ENCODE results near the gene REV3L. TPM values are rescaled to one million over a fixed set of nuclear protein-coding genes. Genes with fewer than 3 reads are reported as not detected.

REV3L gene
- total and polyA plus RNA-seq, 2 of the 13 experiments (the other 11 are each of a cell fraction or from before 2014, with no cell fraction given): 12.8 to 31.3 TPM

DNA sequence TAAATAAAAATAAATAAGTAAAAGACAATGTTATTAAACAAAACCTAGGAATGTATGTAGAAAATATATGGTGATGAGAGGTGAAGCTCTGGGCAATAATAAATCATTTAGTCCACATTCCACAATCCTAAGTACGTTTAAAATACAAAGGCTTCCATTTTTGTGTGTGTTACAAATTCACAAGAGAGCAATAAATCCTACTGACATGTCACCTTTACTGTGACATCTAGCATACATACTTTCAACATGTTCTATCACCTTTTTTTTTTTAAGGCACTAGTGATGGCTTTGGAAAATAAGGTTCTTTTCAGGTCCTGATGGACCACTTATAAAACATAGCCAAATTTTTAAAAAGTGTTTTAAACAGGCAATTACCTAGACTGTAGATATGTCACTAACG, 12.0 kb downstream of the REV3L start (continued):
- TF ChIP-seq TAF15 (IDR thresholded peaks at IDR 0.05; ENCODE audit: low read depth, low read length, poor library complexity, severe bottlenecking): no peak
- no peak for TF ChIP-seq SIN3A (IDR thresholded peaks at IDR 0.05; ENCODE audit: borderline replicate concordance, low read depth, low read length)
- no peak for TF ChIP-seq ZNF589 (CRISPR knock-in tag; conservative IDR thresholded peaks at IDR 0.05)
- TF ChIP-seq ZFAT (CRISPR knock-in tag; conservative IDR thresholded peaks at IDR 0.05): no peak

DNA sequence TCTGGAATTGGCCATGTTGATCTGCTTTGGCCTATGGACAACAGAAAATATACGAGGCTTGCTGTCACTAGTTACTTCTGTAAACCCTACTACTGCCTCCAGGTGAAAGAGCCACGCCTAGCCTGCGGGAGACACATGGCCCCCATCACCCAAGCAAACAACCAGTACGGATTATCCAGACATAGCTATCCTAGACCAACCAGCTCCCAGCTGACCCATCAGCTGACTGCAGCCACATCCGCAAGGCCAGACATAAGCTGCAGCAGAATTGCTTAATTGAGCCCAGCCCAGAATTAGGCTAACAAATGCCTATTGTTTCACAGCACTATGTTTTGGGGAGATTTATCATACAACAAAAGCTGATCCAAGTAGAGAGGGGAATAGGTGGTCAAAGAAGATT, 13.5 kb downstream of the REV3L start:
- 98% methylated on average over 5 of the region's 5 CpGs for WGBS (ENCODE audit: low lambda C conversion rate)
- no peak overlapping the region for H3K27ac ChIP-seq (ENCODE audit: extremely low read length, insufficient read depth, low read length)
- in situ Hi-C loops (cut with HindIII; ENCODE audit: extremely low pct_ligation_motif_present, low pct_unique_long_range_greater_than_20kb): no loop called here
- intact Hi-C loops (cut with micrococcal nuclease; ENCODE audit: unreplicated experiment): no loop called here
- ChIA-PET POLR2A (interaction anchor here (0.7 kb wide), 1 partner anchor 14 kb away, joined by 4 read pairs; the partner anchor contains the start of gene REV3L), CTCF (ENCODE audit: low intra/inter-chr PET ratio, low total read pairs) (no interaction called here)
- H4K20me1 ChIP-seq (ENCODE audit: insufficient read depth, low read length): no peaks in the 10 kb centered on the region; the same call in 1 of the 2 replicates
- H3K36me3 ChIP-seq (replicated peaks in 1 of 2; ENCODE audit: control insufficient read depth in 1 of 2, insufficient read depth in 2 of 2, low read length in 2 of 2): peaks cover 2 to 3% of the 10 kb centered on the region in 2 experiments; a peak in 2 of 5 replicates
- DNase-seq (ENCODE audit: low spot score) (no peak), ATAC-seq (peak; percentile 40; the same call in 2 of the 3 replicates), FAIRE-seq (no peak)
- H3K79me2 ChIP-seq (ENCODE audit: insufficient read depth, low read length): peaks cover 73% of the 10 kb centered on the region
- no peak overlapping the region for H3K4me2 ChIP-seq (ENCODE audit: low read depth, low read length)
- TF ChIP-seq SRSF4 (IDR thresholded peaks at IDR 0.05; ENCODE audit: low read depth, low read length, poor library complexity, severe bottlenecking) (no peak), RBM22 (optimal IDR thresholded peaks at IDR 0.05; ENCODE audit: low read length) (peak; percentile 66), PHF21A (CRISPR knock-in tag; IDR thresholded peaks at IDR 0.05) (no peak), EEA1 (CRISPR knock-in tag; IDR thresholded peaks at IDR 0.05; ENCODE audit: borderline replicate concordance) (no peak), ZNF260 (CRISPR knock-in tag; IDR thresholded peaks at IDR 0.05; ENCODE audit: borderline replicate concordance, low read depth) (no peak), RXRA (CRISPR knock-in tag; IDR thresholded peaks at IDR 0.05) (no peak), ZNF382 (CRISPR knock-in tag; IDR thresholded peaks at IDR 0.05; ENCODE audit: borderline replicate concordance) (no peak)
- TF ChIP-seq, protein P1, sequence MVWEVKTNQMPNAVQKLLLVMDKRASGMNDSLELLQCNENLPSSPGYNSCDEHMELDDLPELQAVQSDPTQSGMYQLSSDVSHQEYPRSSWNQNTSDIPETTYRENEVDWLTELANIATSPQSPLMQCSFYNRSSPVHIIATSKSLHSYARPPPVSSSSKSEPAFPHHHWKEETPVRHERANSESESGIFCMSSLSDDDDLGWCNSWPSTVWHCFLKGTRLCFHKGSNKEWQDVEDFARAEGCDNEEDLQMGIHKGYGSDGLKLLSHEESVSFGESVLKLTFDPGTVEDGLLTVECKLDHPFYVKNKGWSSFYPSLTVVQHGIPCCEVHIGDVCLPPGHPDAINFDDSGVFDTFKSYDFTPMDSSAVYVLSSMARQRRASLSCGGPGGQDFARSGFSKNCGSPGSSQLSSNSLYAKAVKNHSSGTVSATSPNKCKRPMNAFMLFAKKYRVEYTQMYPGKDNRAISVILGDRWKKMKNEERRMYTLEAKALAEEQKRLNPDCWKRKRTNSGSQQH (CRISPR knock-in tag; IDR thresholded peaks at IDR 0.05; ENCODE audit: low read depth): no peak
- TF ChIP-seq, protein P2, sequence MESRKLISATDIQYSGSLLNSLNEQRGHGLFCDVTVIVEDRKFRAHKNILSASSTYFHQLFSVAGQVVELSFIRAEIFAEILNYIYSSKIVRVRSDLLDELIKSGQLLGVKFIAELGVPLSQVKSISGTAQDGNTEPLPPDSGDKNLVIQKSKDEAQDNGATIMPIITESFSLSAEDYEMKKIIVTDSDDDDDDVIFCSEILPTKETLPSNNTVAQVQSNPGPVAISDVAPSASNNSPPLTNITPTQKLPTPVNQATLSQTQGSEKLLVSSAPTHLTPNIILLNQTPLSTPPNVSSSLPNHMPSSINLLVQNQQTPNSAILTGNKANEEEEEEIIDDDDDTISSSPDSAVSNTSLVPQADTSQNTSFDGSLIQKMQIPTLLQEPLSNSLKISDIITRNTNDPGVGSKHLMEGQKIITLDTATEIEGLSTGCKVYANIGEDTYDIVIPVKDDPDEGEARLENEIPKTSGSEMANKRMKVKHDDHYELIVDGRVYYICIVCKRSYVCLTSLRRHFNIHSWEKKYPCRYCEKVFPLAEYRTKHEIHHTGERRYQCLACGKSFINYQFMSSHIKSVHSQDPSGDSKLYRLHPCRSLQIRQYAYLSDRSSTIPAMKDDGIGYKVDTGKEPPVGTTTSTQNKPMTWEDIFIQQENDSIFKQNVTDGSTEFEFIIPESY (CRISPR knock-in tag; IDR thresholded peaks at IDR 0.05): peak; percentile 15; the same call in 1 of the 2 replicates
- TF ChIP-seq, protein P3, sequence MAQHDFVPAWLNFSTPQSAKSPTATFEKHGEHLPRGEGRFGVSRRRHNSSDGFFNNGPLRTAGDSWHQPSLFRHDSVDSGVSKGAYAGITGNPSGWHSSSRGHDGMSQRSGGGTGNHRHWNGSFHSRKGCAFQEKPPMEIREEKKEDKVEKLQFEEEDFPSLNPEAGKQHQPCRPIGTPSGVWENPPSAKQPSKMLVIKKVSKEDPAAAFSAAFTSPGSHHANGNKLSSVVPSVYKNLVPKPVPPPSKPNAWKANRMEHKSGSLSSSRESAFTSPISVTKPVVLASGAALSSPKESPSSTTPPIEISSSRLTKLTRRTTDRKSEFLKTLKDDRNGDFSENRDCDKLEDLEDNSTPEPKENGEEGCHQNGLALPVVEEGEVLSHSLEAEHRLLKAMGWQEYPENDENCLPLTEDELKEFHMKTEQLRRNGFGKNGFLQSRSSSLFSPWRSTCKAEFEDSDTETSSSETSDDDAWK (CRISPR knock-in tag; IDR thresholded peaks at IDR 0.05): 0 out of 2 replicates have a peak, but pooled peaks have one; percentile 19
- TF ChIP-seq, protein P4, sequence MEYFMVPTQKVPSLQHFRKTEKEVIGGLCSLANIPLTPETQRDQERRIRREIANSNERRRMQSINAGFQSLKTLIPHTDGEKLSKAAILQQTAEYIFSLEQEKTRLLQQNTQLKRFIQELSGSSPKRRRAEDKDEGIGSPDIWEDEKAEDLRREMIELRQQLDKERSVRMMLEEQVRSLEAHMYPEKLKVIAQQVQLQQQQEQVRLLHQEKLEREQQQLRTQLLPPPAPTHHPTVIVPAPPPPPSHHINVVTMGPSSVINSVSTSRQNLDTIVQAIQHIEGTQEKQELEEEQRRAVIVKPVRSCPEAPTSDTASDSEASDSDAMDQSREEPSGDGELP (IDR thresholded peaks at IDR 0.05; ENCODE audit: borderline replicate concordance, low read depth): peak; percentile 34; the same call in 1 of the 2 replicates
- peaks cover 14% of the 10 kb centered on the region for H3K4me1 ChIP-seq (ENCODE audit: insufficient read depth, low read length)
- no peaks in the 10 kb centered on the region for H3K27me3 ChIP-seq (ENCODE audit: control insufficient read depth in 1 of 2, insufficient read depth in 2 of 2, low read length in 2 of 2)
- H2AFZ ChIP-seq (ENCODE audit: low read length): no peak overlapping the region
- H3K4me3 ChIP-seq (replicated peaks in 1 of 3; ENCODE audit: insufficient read depth in 1 of 3, low read depth in 2 of 3, low read length in 3 of 3): no peak overlapping the region
- no peaks in the 10 kb centered on the region for H3K9me3 ChIP-seq (ENCODE audit: low read length)
- no peak overlapping the region for H3K9ac ChIP-seq (ENCODE audit: insufficient read depth, low read depth, low read length)
- no TSS peak for BruUV-seq (replicated peaks)

All from HepG2 (cell line).